Measurements from ENCODE around the gene USP12.
"Not testable (repeated sequence)": the region's sequence is repeated elsewhere in the genome, so short reads cannot be mapped to it uniquely, and the experiment has no call there.

Gene USP12

GRCh38 chr13:27124571-27124970, 47.0 kb downstream of the USP12 start:
- DNase-seq (ENCODE audit: low spot score) = no peak
- FAIRE-seq = no peak

- not testable (repeated sequence) for FAIRE-seq; DNase-seq (ENCODE audit: low spot score)
These were observed 48.2 kb downstream of the USP12 start for GRCh38 chr13:27123445-27123844.

- no peak for FAIRE-seq
- no peak for DNase-seq (ENCODE audit: low spot score)
These were observed 49.6 kb downstream of the USP12 start for GRCh38 chr13:27122036-27122435.

GRCh38 chr13:27120811-27121210, 50.8 kb downstream of the USP12 start:
- no peak for FAIRE-seq
- no peak for DNase-seq (ENCODE audit: low spot score)

GRCh38 chr13:27120011-27120410, 51.6 kb downstream of the USP12 start:
- DNase-seq (ENCODE audit: low spot score) (no peak), FAIRE-seq (no peak)

GRCh38 chr13:27118428-27119054, 53.1 kb downstream of the USP12 start:
- FAIRE-seq = no peak

GRCh38 chr13:27117952-27118351, 53.7 kb downstream of the USP12 start:
- FAIRE-seq (no peak), DNase-seq (ENCODE audit: low spot score) (no peak)

More at GRCh38 chr13:27118428-27119054, 53.1 kb downstream of the USP12 start:
- DNase-seq (ENCODE audit: low spot score) = no peak

- no peak for FAIRE-seq
- no peak for DNase-seq (ENCODE audit: low spot score)
These were observed 54.5 kb downstream of the USP12 start for GRCh38 chr13:27117158-27117557.

GRCh38 chr13:27113436-27113835, 58.2 kb downstream of the USP12 start:
- DNase-seq (ENCODE audit: low spot score) (no peak), FAIRE-seq (no peak)

- no peak for FAIRE-seq
- DNase-seq (ENCODE audit: low spot score) = no peak
These were observed 59.6 kb downstream of the USP12 start for GRCh38 chr13:27112006-27112405.

- no peak for FAIRE-seq
- DNase-seq (ENCODE audit: low spot score) = no peak
These were observed 61.4 kb downstream of the USP12 start for GRCh38 chr13:27110056-27110746.

GRCh38 chr13:27106144-27106543, 65.5 kb downstream of the USP12 start:
- FAIRE-seq (no peak), DNase-seq (ENCODE audit: low spot score) (no peak)

- no peak for FAIRE-seq
These were observed 67.0 kb downstream of the USP12 start for GRCh38 chr13:27104606-27105005.

GRCh38 chr13:27101847-27102246, 69.8 kb downstream of the USP12 start:
- no peak for FAIRE-seq
- DNase-seq (ENCODE audit: low spot score) = no peak

More at GRCh38 chr13:27104606-27105005, 67.0 kb downstream of the USP12 start:
- no peak for DNase-seq (ENCODE audit: low spot score)

- DNase-seq (ENCODE audit: low spot score) = no peak
- no peak for FAIRE-seq
These were observed 70.3 kb downstream of the USP12 start for GRCh38 chr13:27101289-27101688.

GRCh38 chr13:27097691-27098090, 73.9 kb downstream of the USP12 start:
- no peak for FAIRE-seq
- no peak for DNase-seq (ENCODE audit: low spot score)

GRCh38 chr13:27091451-27091850, 80.2 kb downstream of the USP12 start:
- DNase-seq (ENCODE audit: low spot score) = no peak

GRCh38 chr13:27088619-27089018, 83.0 kb downstream of the USP12 start:
- no peak for FAIRE-seq
- DNase-seq (ENCODE audit: low spot score) = no peak

More at GRCh38 chr13:27091451-27091850, 80.2 kb downstream of the USP12 start:
- no peak for FAIRE-seq

- no peak for FAIRE-seq
- no peak for DNase-seq (ENCODE audit: low spot score)
These were observed 84.9 kb downstream of the USP12 start for GRCh38 chr13:27086599-27087265.

- DNase-seq (ENCODE audit: low spot score) (no peak), FAIRE-seq (no peak)
These were observed 88.4 kb downstream of the USP12 start for GRCh38 chr13:27083183-27083582.

GRCh38 chr13:27081893-27082679, 89.5 kb downstream of the USP12 start:
- no peak for FAIRE-seq
- DNase-seq (ENCODE audit: low spot score) = no peak
